ENCODE data around the gene FRMD8. TPM values are rescaled to one million over a fixed set of nuclear protein-coding genes. Genes with fewer than 3 reads are reported as not detected.
A peak's percentile ranks its signal among the peaks of the same experiment; 100 is the strongest.

FRMD8 gene
- total and polyA plus RNA-seq, 2 experiments from 2014 or later, result 25.4 to 106 TPM

DNA sequence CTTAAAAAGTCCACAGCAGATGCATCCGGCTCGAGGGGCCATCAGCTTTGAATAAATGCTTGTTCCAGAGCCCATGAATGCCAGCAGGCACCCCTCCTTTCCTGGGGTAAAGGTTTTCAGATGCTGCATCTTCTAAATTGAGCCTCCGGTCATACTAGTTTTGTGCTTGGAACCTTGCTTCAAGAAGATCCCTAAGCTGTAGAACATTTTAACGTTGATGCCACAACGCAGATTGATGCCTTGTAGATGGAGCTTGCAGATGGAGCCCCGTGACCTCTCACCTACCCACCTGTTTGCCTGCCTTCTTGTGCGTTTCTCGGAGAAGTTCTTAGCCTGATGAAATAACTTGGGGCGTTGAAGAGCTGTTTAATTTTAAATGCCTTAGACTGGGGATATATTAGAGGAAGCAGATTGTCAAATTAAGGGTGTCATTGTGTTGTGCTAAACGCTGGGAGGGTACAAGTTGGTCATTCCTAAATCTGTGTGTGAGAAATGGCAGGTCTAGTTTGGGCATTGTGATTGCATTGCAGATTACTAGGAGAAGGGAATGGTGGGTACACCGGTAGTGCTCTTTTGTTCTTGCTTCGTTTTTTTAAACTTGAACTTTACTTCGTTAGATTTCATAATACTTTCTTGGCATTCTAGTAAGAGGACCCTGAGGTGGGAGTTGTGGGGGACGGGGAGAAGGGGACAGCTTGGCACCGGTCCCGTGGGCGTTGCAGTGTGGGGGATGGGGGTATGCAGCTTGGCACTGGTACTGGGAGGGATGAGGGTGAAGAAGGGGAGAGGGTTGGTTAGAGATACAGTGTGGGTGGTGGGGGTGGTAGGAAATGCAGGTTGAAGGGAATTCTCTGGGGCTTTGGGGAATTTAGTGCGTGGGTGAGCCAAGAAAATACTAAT is 38.0 kb downstream of the FRMD8 start:
- no peak overlapping the region for H2AFZ ChIP-seq
- in situ Hi-C loops (cut with MboI), result no loop called here
- no peaks in the 10 kb centered on the region for H3K9me2 ChIP-seq (ENCODE audit: insufficient read depth)
- WGBS, 2 experiments (ENCODE audit: low coverage in 1 of 2, low lambda C conversion rate in 2 of 2, missing lambda C conversion rate in 2 of 2), result 0 to 1% methylated on average over 18 of the region's 18 CpGs
- H3K9me3 ChIP-seq (ENCODE audit: low read depth), result no peaks in the 10 kb centered on the region
- H3K4me3 ChIP-seq, result peak overlapping the region; percentile 93
- H3K9ac ChIP-seq, result peak overlapping the region; percentile 100
- H3K4me1 ChIP-seq (ENCODE audit: insufficient read depth), result peaks cover 19% of the 10 kb centered on the region
- H3K36me3 ChIP-seq (ENCODE audit: low read depth), result peaks cover 43% of the 10 kb centered on the region
- H3K4me2 ChIP-seq (ENCODE audit: unreplicated experiment), result peak overlapping the region; percentile 96
- DNase-seq, result peak; percentile 80
- peaks cover 86% of the 10 kb centered on the region for H3F3A ChIP-seq (ENCODE audit: insufficient read depth)
- H3K27ac ChIP-seq, result peak overlapping the region; percentile 100
- H3K79me2 ChIP-seq (ENCODE audit: insufficient read depth), result peaks cover 91% of the 10 kb centered on the region
- peak; percentile 71 for TF ChIP-seq EZH2phosphoT487 (IDR thresholded peaks at IDR 0.05; ENCODE audit: insufficient read depth, low read depth)
- TF ChIP-seq EZH2 (IDR thresholded peaks at IDR 0.05; ENCODE audit: insufficient read depth, poor library complexity, severe bottlenecking), result no peak
- peaks cover 49% of the 10 kb centered on the region for H4K20me1 ChIP-seq (ENCODE audit: insufficient read depth)
- no peaks in the 10 kb centered on the region for H3K27me3 ChIP-seq (replicated peaks; ENCODE audit: insufficient read depth)

DNA sequence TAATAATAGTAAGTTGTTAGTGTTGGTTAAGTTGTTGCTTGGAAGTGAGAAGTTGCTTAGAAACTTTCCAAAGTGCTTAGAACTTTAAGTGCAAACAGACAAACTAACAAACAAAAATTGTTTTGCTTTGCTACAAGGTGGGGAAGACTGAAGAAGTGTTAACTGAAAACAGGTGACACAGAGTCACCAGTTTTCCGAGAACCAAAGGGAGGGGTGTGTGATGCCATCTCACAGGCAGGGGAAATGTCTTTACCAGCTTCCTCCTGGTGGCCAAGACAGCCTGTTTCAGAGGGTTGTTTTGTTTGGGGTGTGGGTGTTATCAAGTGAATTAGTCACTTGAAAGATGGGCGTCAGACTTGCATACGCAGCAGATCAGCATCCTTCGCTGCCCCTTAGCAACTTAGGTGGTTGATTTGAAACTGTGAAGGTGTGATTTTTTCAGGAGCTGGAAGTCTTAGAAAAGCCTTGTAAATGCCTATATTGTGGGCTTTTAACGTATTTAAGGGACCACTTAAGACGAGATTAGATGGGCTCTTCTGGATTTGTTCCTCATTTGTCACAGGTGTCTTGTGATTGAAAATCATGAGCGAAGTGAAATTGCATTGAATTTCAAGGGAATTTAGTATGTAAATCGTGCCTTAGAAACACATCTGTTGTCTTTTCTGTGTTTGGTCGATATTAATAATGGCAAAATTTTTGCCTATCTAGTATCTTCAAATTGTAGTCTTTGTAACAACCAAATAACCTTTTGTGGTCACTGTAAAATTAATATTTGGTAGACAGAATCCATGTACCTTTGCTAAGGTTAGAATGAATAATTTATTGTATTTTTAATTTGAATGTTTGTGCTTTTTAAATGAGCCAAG is 38.9 kb downstream of the FRMD8 start:
- H3K9ac ChIP-seq, result peak overlapping the region; percentile 100
- 0 to 1% methylated on average over 9 of the region's 9 CpGs for WGBS, 2 experiments (ENCODE audit: low coverage in 1 of 2, low lambda C conversion rate in 2 of 2, missing lambda C conversion rate in 2 of 2)
- H3K9me3 ChIP-seq (ENCODE audit: low read depth), result no peaks in the 10 kb centered on the region
- H3K4me1 ChIP-seq (ENCODE audit: insufficient read depth), result peaks cover 12% of the 10 kb centered on the region
- peak; percentile 89 for DNase-seq
- peak overlapping the region; percentile 100 for H3K27ac ChIP-seq
- no peak for TF ChIP-seq EZH2 (IDR thresholded peaks at IDR 0.05; ENCODE audit: insufficient read depth, poor library complexity, severe bottlenecking)
- peak; percentile 80 for TF ChIP-seq EZH2phosphoT487 (IDR thresholded peaks at IDR 0.05; ENCODE audit: insufficient read depth, low read depth)
- H3K9me2 ChIP-seq (ENCODE audit: insufficient read depth), result no peaks in the 10 kb centered on the region
- H3K36me3 ChIP-seq (ENCODE audit: low read depth), result peaks cover 43% of the 10 kb centered on the region
- in situ Hi-C loops (cut with MboI), result no loop called here
- peaks cover 93% of the 10 kb centered on the region for H3K79me2 ChIP-seq (ENCODE audit: insufficient read depth)
- peak overlapping the region; percentile 96 for H3K4me2 ChIP-seq (ENCODE audit: unreplicated experiment)
- H3K4me3 ChIP-seq, result peak overlapping the region; percentile 93
- H3F3A ChIP-seq (ENCODE audit: insufficient read depth), result peaks cover 87% of the 10 kb centered on the region
- no peak overlapping the region for H2AFZ ChIP-seq
- peaks cover 51% of the 10 kb centered on the region for H4K20me1 ChIP-seq (ENCODE audit: insufficient read depth)
- no peaks in the 10 kb centered on the region for H3K27me3 ChIP-seq (replicated peaks; ENCODE audit: insufficient read depth)

- TF ChIP-seq EZH2 (IDR thresholded peaks at IDR 0.05; ENCODE audit: insufficient read depth, poor library complexity, severe bottlenecking) (no peak), EZH2phosphoT487 (IDR thresholded peaks at IDR 0.05; ENCODE audit: insufficient read depth, low read depth) (peak; percentile 21; the same call in 1 of the 2 replicates)
- in situ Hi-C loops (cut with MboI), result no loop called here
- Histone ChIP-seq H3K4me1 (ENCODE audit: insufficient read depth) (peaks cover 10% of the 10 kb centered on the region), H3F3A (ENCODE audit: insufficient read depth) (peaks cover 91% of the 10 kb centered on the region), H3K4me3 (peak overlapping the region; percentile 93), H3K79me2 (ENCODE audit: insufficient read depth) (peaks cover 96% of the 10 kb centered on the region), H3K9me2 (ENCODE audit: insufficient read depth) (no peaks in the 10 kb centered on the region), H2AFZ (no peak overlapping the region), H3K9me3 (ENCODE audit: low read depth) (no peaks in the 10 kb centered on the region), H3K36me3 (ENCODE audit: low read depth) (peaks cover 43% of the 10 kb centered on the region), H3K27me3 (replicated peaks; ENCODE audit: insufficient read depth) (no peaks in the 10 kb centered on the region), H3K4me2 (ENCODE audit: unreplicated experiment) (peak overlapping the region; percentile 96), H3K27ac (peak overlapping the region; percentile 100), H3K9ac (peak overlapping the region; percentile 100), H4K20me1 (ENCODE audit: insufficient read depth) (peaks cover 57% of the 10 kb centered on the region)
- WGBS, 2 experiments (ENCODE audit: low coverage in 1 of 2, low lambda C conversion rate in 2 of 2, missing lambda C conversion rate in 2 of 2), result 0 to 1% methylated on average over 9 of the region's 9 CpGs
- peak; percentile 88 for DNase-seq
These were observed 39.8 kb downstream of the FRMD8 start for GRCh38 chr11:65425971-65426838.
